ENCODE results near the gene PLXDC2.

DNA sequence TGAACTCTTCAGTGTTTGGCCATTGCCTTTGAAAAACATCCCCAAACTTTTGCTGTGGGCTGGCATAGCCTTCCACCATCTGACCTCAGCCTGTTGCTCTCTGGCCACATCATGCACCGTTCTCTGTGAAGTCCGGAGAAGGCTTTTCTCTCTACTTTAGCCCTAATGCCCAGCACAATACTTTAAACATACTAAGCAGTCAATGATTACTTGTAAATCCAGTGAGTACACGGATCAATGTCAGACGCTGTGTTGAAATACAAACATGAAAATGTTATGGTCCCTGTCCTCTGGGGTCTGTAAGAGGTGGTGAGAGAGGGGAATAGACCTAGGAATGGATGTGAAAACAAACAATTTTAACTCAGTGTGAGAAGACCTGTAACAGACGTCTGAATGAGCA is 297.9 kb downstream of the PLXDC2 start:
- TF ChIP-seq, protein P1, sequence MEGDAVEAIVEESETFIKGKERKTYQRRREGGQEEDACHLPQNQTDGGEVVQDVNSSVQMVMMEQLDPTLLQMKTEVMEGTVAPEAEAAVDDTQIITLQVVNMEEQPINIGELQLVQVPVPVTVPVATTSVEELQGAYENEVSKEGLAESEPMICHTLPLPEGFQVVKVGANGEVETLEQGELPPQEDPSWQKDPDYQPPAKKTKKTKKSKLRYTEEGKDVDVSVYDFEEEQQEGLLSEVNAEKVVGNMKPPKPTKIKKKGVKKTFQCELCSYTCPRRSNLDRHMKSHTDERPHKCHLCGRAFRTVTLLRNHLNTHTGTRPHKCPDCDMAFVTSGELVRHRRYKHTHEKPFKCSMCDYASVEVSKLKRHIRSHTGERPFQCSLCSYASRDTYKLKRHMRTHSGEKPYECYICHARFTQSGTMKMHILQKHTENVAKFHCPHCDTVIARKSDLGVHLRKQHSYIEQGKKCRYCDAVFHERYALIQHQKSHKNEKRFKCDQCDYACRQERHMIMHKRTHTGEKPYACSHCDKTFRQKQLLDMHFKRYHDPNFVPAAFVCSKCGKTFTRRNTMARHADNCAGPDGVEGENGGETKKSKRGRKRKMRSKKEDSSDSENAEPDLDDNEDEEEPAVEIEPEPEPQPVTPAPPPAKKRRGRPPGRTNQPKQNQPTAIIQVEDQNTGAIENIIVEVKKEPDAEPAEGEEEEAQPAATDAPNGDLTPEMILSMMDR (conservative IDR thresholded peaks at IDR 0.05; ENCODE audit: low read depth in 2 of 2), result no peak
- TF ChIP-seq EZH2 (IDR thresholded peaks at IDR 0.05; ENCODE audit: low read depth, unreplicated experiment), result no peak
- no peak for TF ChIP-seq EZH2phosphoT487 (IDR thresholded peaks at IDR 0.05; ENCODE audit: unreplicated experiment)
- TF ChIP-seq POLR2AphosphoS5 (IDR thresholded peaks at IDR 0.05; ENCODE audit: low read depth), result no peak
- no peak for TF ChIP-seq ZNF114 (CRISPR knock-in tag; IDR thresholded peaks at IDR 0.05)
